GM23338 (cell line): Measurements from ENCODE around the gene PRRG1. TPM values are rescaled to one million over a fixed set of nuclear protein-coding genes. Genes with fewer than 3 reads are reported as not detected.

Experiments used
- ATAC-seq: fragments of 200-7000 bp; cut with Tn5 transposase; 3 replicates; pipeline ENCODE4 v1.9.1; 2020
- DNase-seq: peaks from one replicate; pipeline ENCODE4 v3.0.0-alpha.2; 2015; ENCODE audit warnings: low spot score
- H2AFZ ChIP-seq: fragments of 200-600 bp; sonication (generic); 2 replicates; pipeline ENCODE4 v1.8.0; 2016; ENCODE audit warnings: antibody characterized with exemption, mild to moderate bottlenecking, moderate library complexity
- H3F3A ChIP-seq: fragments of 200-600 bp; sonication (generic); replicated peaks from 2 replicates; pipeline ENCODE4 v1.8.0; 2017; ENCODE audit warnings: antibody characterized with exemption, mixed run types, low read depth
- H3K27ac ChIP-seq: fragments of 200-600 bp; sonication (generic); 2 replicates; pipeline ENCODE4 v1.6.1; 2016; ENCODE audit warnings: low read depth
- H3K27me3 ChIP-seq: fragments of 200-600 bp; sonication (generic); 2 replicates; pipeline ENCODE4 v1.8.0; 2016; ENCODE audit warnings: mild to moderate bottlenecking, mixed run types, moderate library complexity; ENCODE audit not compliant: insufficient read depth
- H3K36me3 ChIP-seq: fragments of 200-600 bp; sonication (generic); 2 replicates; pipeline ENCODE4 v1.8.0; 2016; ENCODE audit warnings: mild to moderate bottlenecking; ENCODE audit not compliant: insufficient read depth
- H3K4me1 ChIP-seq: fragments of 200-600 bp; sonication (generic); 2 replicates; pipeline ENCODE4 v1.8.0; 2016; ENCODE audit warnings: mild to moderate bottlenecking, moderate library complexity; ENCODE audit not compliant: insufficient read depth
- H3K4me2 ChIP-seq: fragments of 200-600 bp; sonication (generic); 2 replicates; pipeline ENCODE4 v1.7.1; 2017; ENCODE audit warnings: mixed run types
- H3K4me3 ChIP-seq: fragments of 200-600 bp; sonication (generic); 2 replicates; pipeline ENCODE4 v1.6.1; 2016; ENCODE audit warnings: mixed run types
- H3K79me2 ChIP-seq: fragments of 200-600 bp; sonication (generic); replicated peaks from 2 replicates; pipeline ENCODE4 v1.8.0; 2017; ENCODE audit warnings: mild to moderate bottlenecking; ENCODE audit not compliant: insufficient read depth
- H3K9me2 ChIP-seq: fragments of 200-600 bp; sonication (generic); 2 replicates; pipeline ENCODE4 v1.8.0; 2017; ENCODE audit not compliant: insufficient read depth
- H4K20me1 ChIP-seq: fragments of 200-600 bp; sonication (generic); replicated peaks from 2 replicates; pipeline ENCODE4 v1.8.0; 2017; ENCODE audit warnings: mild to moderate bottlenecking; ENCODE audit not compliant: insufficient read depth
- H3K27ac Mint-ChIP-seq: 2 replicates; pipeline ENCODE4 v1.8.0; 2020; ENCODE audit warnings: inconsistent platforms, mild to moderate bottlenecking, moderate library complexity, mixed read lengths
- H3K27me3 Mint-ChIP-seq: 3 replicates; pipeline ENCODE4 v1.8.0; 2022; ENCODE audit warnings: low read depth, mild to moderate bottlenecking, moderate library complexity, mixed read lengths, inconsistent platforms; ENCODE audit not compliant: insufficient read depth, poor library complexity
- H3K36me3 Mint-ChIP-seq: 3 replicates; pipeline ENCODE4 v1.8.0; 2021; ENCODE audit warnings: low read depth, mild to moderate bottlenecking, inconsistent platforms, moderate library complexity, mixed read lengths
- H3K4me1 Mint-ChIP-seq: 3 replicates; pipeline ENCODE4 v1.8.0; 2020; ENCODE audit warnings: mild to moderate bottlenecking, inconsistent platforms, mixed read lengths
- H3K4me3 Mint-ChIP-seq: 3 replicates; pipeline ENCODE4 v1.8.0; 2021; ENCODE audit warnings: moderate library complexity, mild to moderate bottlenecking, inconsistent platforms, mixed read lengths
- H3K9me3 Mint-ChIP-seq: 3 replicates; pipeline ENCODE4 v1.8.0; 2020; ENCODE audit warnings: moderate library complexity, mild to moderate bottlenecking, inconsistent platforms, mixed read lengths
- CREB1 ChIP-seq: fragments of 250-450 bp; sonication (Bioruptor Pico); IDR thresholded peaks from 2 replicates; pipeline ENCODE4 v1.5.0; 2020; ENCODE audit warnings: low read depth, mild to moderate bottlenecking, moderate library complexity
- CTCF ChIP-seq, 2 experiments: fragments of 200-600 bp in 1 of 2; sonication (generic) in 1 of 2; conservative IDR thresholded peaks; 2 replicates each; pipeline versions ENCODE4 v1.5.1 to v1.6.1; 2016 to 2017; ENCODE audit warnings: antibody characterized with exemption in 2 of 2, low read depth in 2 of 2, mild to moderate bottlenecking in 2 of 2, moderate library complexity in 1 of 2
- ETS1 ChIP-seq: IDR thresholded peaks from 2 replicates; pipeline ENCODE4 v1.6.1; 2016; ENCODE audit warnings: antibody characterized with exemption
- EZH2 ChIP-seq: fragments of 200-600 bp; sonication (generic); IDR thresholded peaks from one replicate; pipeline ENCODE4 v1.8.0; 2017; ENCODE audit warnings: antibody characterized with exemption, mild to moderate bottlenecking, low read depth; ENCODE audit not compliant: unreplicated experiment
- EZH2phosphoT487 ChIP-seq: fragments of 200-600 bp; sonication (generic); IDR thresholded peaks from one replicate; pipeline ENCODE4 v1.8.1; 2018; ENCODE audit warnings: antibody characterized with exemption; ENCODE audit not compliant: unreplicated experiment
- POLR2AphosphoS5 ChIP-seq: IDR thresholded peaks from 2 replicates; pipeline ENCODE4 v1.6.1; 2016; ENCODE audit warnings: antibody characterized with exemption, low read depth
- REST ChIP-seq: IDR thresholded peaks from one replicate; pipeline ENCODE4 v1.6.1; 2018; ENCODE audit warnings: antibody characterized with exemption; ENCODE audit not compliant: unreplicated experiment
- STAT1 ChIP-seq: IDR thresholded peaks from one replicate; pipeline ENCODE4 v1.6.1; 2016; ENCODE audit warnings: antibody characterized with exemption; ENCODE audit not compliant: unreplicated experiment
- polyA plus RNA-seq: library from polyadenylated mRNA; unstranded; fragments of >200 nt; fragmentation: Nextera tagmentation; extraction: Ambion mirVana; gene quantifications from 2 replicates; pipeline ENCODE4 v1.2.1, GENCODE V29; 2016
- total RNA-seq: library from RNA; depleted of rRNA; stranded (reverse); fragments of >200 nt; shearing (Covaris generic); gene quantifications from 2 replicates; pipeline ENCODE4 v1.2.3, GENCODE V29; 2014

The PRRG1 gene
- total and polyA plus RNA-seq, 2 experiments from 2014 or later = 3.8 to 10.8 TPM

- TF ChIP-seq REST = no peak
Measured at GRCh38 chrX:37462346-37462745, 113.2 kb downstream of the PRRG1 start (continued).

GRCh38 chrX:37468124-37468739 lies 119.1 kb downstream of the PRRG1 start:
- Histone ChIP-seq H3K36me3 (no peaks in the 10 kb centered on the region), H3K4me3 (no peak overlapping the region), H4K20me1 (no peaks in the 10 kb centered on the region), H3K27me3 (no peaks in the 10 kb centered on the region), H3K4me1 (peaks cover 5% of the 10 kb centered on the region), H3K4me2 (0 out of 2 replicates have a peak overlapping the region, but pooled peaks have one; percentile 14), H2AFZ (no peak overlapping the region), H3F3A (no peaks in the 10 kb centered on the region), H3K79me2 (no peaks in the 10 kb centered on the region), H3K27ac (peak overlapping the region; percentile 84; the same call in 1 of the 2 replicates), H3K9me2 (no peaks in the 10 kb centered on the region)
- Mint-ChIP-seq H3K27ac (peak overlapping the region; percentile 87; the same call in 1 of the 2 replicates), H3K9me3 (no peaks in the 10 kb centered on the region), H3K4me1 (peaks cover 14% of the 10 kb centered on the region), H3K27me3 (peaks cover 2% of the 10 kb centered on the region), H3K4me3 (no peak overlapping the region), H3K36me3 (peaks cover 11% of the 10 kb centered on the region; the same call in 1 of the 3 replicates)
- TF ChIP-seq CTCF (conservative IDR thresholded peaks at IDR 0.05; ENCODE audit: low read depth in 2 of 2) = no peak
- TF ChIP-seq CREB1 = no peak
- TF ChIP-seq EZH2 = no peak
- TF ChIP-seq EZH2phosphoT487 = no peak
- no peak for TF ChIP-seq REST
- TF ChIP-seq STAT1 = no peak
- TF ChIP-seq POLR2AphosphoS5 = no peak
- no peak for TF ChIP-seq ETS1
- peak; percentile 68 for ATAC-seq
- peak; percentile 35 for DNase-seq
